Hepatocyte (in vitro differentiated cells): ENCODE results near the gene NKAP. TPM values are rescaled to one million over a fixed set of nuclear protein-coding genes. Genes with fewer than 3 reads are reported as not detected.

Experiments
- DNase-seq: peaks from one replicate; pipeline ENCODE4 v3.0.0-alpha.2; 2016; ENCODE audit warnings: low spot score
- H2AFZ ChIP-seq: fragments of 200-600 bp; sonication (generic); 2 replicates; pipeline ENCODE4 v1.6.0; 2016; ENCODE audit warnings: antibody characterized with exemption, mild to moderate bottlenecking
- H3K27ac ChIP-seq: fragments of 200-600 bp; sonication (generic); 2 replicates; pipeline ENCODE4 v1.5.1; 2016; ENCODE audit warnings: mild to moderate bottlenecking
- H3K27me3 ChIP-seq: fragments of 200-600 bp; sonication (generic); 2 replicates; pipeline ENCODE4 v1.6.1; 2016
- H3K36me3 ChIP-seq: fragments of 200-600 bp; sonication (generic); replicated peaks from 2 replicates; pipeline ENCODE4 v1.5.1; 2016; ENCODE audit warnings: low read depth; ENCODE audit not compliant: insufficient read depth
- H3K4me1 ChIP-seq: fragments of 200-600 bp; sonication (generic); 2 replicates; pipeline ENCODE4 v1.5.1; 2016; ENCODE audit warnings: mild to moderate bottlenecking, moderate library complexity; ENCODE audit not compliant: insufficient read depth
- H3K4me2 ChIP-seq: fragments of 200-600 bp; sonication (generic); 2 replicates; pipeline ENCODE4 v1.6.0; 2016
- H3K4me3 ChIP-seq: fragments of 200-600 bp; sonication (generic); 2 replicates; pipeline ENCODE4 v1.5.1; 2016; ENCODE audit warnings: mild to moderate bottlenecking
- H3K79me2 ChIP-seq: fragments of 200-600 bp; sonication (generic); 2 replicates; pipeline ENCODE4 v1.6.0; 2017; ENCODE audit warnings: mild to moderate bottlenecking
- H3K9me2 ChIP-seq: fragments of 200-600 bp; sonication (generic); replicated peaks from 2 replicates; pipeline ENCODE4 v1.6.0; 2017; ENCODE audit warnings: mild to moderate bottlenecking; ENCODE audit not compliant: insufficient read depth
- H3K9me3 ChIP-seq: fragments of 200-600 bp; sonication (generic); 2 replicates; pipeline ENCODE4 v1.5.1; 2016; ENCODE audit warnings: low read depth, mild to moderate bottlenecking
- H4K20me1 ChIP-seq: fragments of 200-600 bp; sonication (generic); 2 replicates; pipeline ENCODE4 v1.6.0; 2016; ENCODE audit warnings: mild to moderate bottlenecking; ENCODE audit not compliant: insufficient read depth, poor library complexity, severe bottlenecking
- EZH2 ChIP-seq: fragments of 200-600 bp; sonication (generic); IDR thresholded peaks from 2 replicates; pipeline ENCODE4 v1.6.1; 2016; ENCODE audit warnings: antibody characterized with exemption, mild to moderate bottlenecking, borderline replicate concordance
- EZH2phosphoT487 ChIP-seq: fragments of 200-600 bp; sonication (generic); IDR thresholded peaks from one replicate; pipeline ENCODE4 v1.6.1; 2018; ENCODE audit warnings: antibody characterized with exemption, mild to moderate bottlenecking, low read depth, moderate library complexity; ENCODE audit not compliant: unreplicated experiment, severe bottlenecking
- WGBS: methylation state at CpG from one replicate; pipeline ENCODE4 v1.1.6; 2016; ENCODE audit warnings: low lambda C conversion rate; ENCODE audit errors: missing lambda C conversion rate; 5-methylcytosine and 5-hydroxymethylcytosine counted together
- polyA plus RNA-seq: library from polyadenylated mRNA; unstranded; fragments of >200 nt; fragmentation: Nextera tagmentation; extraction: Ambion mirVana; gene quantifications from 2 replicates; pipeline ENCODE4 v1.2.1, GENCODE V29; 2016
- total RNA-seq: library from RNA; depleted of rRNA; stranded (reverse); fragments of >200 nt; gene quantifications from 2 replicates; pipeline ENCODE4 v1.2.3, GENCODE V29; 2014
- TF ChIP-seq, protein P1 (sequence below): fragments of 200-600 bp; sonication (generic); IDR thresholded peaks from 2 replicates; pipeline ENCODE4 v1.5.1; 2016; ENCODE audit warnings: antibody characterized with exemption, mild to moderate bottlenecking; ENCODE audit not compliant: poor library complexity

Gene NKAP
- total and polyA plus RNA-seq, 2 experiments from 2014 or later = 4.3 to 7.1 TPM

DNA sequence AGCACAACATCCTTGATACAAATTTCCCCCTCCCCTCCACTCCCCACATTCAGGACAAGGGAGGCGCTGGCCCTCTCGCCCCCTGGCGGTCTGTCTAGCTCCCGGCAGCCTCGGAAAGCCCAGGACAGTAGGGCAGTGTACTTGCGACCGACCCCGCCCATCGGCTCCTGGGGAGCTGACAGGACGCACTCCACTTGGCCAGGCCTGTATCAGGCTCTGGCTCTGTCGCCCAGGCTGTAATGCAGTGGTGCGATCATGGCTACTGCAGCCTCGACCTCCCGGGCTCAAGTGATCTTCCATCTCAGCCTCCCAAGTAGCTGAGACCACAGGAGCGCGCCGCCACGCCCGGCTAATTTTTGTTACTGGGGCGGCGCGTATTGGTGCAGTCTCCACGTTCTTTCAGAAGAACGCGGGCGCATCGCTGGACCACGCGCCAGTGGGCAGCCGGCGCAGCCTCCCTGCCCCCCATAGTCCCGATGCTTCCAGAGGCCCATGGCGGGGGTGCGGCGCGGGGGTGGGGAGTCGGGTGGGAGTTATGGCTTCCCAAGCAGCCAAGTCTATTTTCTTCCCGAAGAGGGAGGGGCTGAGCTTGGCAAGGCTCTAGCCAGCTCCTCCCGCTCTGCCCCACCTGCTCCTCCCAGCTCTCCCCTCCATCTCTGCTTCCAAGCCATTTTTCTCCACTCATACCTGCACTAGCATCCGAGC, 55.7 kb downstream of the NKAP start:
- no peaks in the 10 kb centered on the region for H3K9me3 ChIP-seq
- H3K4me1 ChIP-seq = no peaks in the 10 kb centered on the region
- H3K36me3 ChIP-seq = no peaks in the 10 kb centered on the region
- H3K4me2 ChIP-seq = peak overlapping the region; percentile 81
- no peaks in the 10 kb centered on the region for H3K27me3 ChIP-seq
- TF ChIP-seq EZH2 = no peak
- TF ChIP-seq, protein P1, sequence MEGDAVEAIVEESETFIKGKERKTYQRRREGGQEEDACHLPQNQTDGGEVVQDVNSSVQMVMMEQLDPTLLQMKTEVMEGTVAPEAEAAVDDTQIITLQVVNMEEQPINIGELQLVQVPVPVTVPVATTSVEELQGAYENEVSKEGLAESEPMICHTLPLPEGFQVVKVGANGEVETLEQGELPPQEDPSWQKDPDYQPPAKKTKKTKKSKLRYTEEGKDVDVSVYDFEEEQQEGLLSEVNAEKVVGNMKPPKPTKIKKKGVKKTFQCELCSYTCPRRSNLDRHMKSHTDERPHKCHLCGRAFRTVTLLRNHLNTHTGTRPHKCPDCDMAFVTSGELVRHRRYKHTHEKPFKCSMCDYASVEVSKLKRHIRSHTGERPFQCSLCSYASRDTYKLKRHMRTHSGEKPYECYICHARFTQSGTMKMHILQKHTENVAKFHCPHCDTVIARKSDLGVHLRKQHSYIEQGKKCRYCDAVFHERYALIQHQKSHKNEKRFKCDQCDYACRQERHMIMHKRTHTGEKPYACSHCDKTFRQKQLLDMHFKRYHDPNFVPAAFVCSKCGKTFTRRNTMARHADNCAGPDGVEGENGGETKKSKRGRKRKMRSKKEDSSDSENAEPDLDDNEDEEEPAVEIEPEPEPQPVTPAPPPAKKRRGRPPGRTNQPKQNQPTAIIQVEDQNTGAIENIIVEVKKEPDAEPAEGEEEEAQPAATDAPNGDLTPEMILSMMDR = peak; percentile 51
- 40% methylated on average over 34 of the region's 40 CpGs for WGBS
- peak overlapping the region; percentile 37 for H2AFZ ChIP-seq
- H3K79me2 ChIP-seq = no peaks in the 10 kb centered on the region
- H3K9me2 ChIP-seq = no peaks in the 10 kb centered on the region
- peak; percentile 78 for DNase-seq
- peak overlapping the region; percentile 22 for H3K4me3 ChIP-seq
- no peak overlapping the region for H3K27ac ChIP-seq
- H4K20me1 ChIP-seq = no peaks in the 10 kb centered on the region

DNA sequence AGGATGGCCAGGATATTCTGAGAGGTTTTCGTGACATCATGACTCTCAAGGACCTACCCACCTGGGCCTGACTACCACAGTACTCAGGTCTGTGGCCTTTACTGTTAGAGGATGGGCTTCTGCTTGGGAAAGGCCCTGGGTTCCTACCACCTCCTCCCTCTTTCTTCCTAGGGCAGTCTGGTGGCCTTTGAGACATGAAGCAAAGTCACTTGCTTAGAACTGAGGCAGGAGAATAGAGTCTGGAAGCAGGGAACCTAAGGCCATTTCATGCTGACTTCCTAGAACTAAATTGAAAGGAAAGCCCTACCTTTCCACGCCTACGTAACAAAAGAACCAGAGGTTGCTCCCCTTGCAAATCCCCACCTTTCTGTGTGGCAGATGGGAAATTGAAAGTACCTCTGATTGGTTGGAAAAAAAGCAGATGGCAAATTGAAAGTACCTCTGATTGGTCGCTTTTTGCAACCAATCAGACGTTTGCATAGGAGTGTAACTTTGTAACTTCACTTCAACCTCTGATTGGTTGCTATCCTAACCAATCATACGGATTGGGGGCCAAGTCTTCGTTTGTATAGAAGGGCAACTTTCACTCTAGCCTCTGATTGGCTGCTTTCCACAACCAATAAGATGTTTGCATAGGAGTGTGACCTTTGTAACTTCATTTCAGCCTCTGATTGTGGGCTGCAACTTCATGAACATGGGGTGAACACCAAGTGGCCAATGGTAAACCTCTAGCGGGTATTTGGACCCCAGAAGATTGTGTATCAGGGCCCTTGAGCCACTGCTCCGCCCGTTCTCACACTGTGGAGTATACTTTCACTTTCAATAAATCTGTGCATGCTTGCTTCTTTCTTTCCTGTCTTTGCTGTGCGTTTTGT, 57.8 kb downstream of the NKAP start:
- H3K36me3 ChIP-seq = no peaks in the 10 kb centered on the region
- no peak overlapping the region for H2AFZ ChIP-seq
- H3K27ac ChIP-seq = no peak overlapping the region
- no peaks in the 10 kb centered on the region for H3K9me2 ChIP-seq
- H3K4me3 ChIP-seq = no peak overlapping the region
- H3K4me1 ChIP-seq = no peaks in the 10 kb centered on the region
- 72% methylated on average over 11 of the region's 11 CpGs for WGBS
- no peaks in the 10 kb centered on the region for H3K9me3 ChIP-seq
- TF ChIP-seq, protein P1 = no peak
- TF ChIP-seq EZH2phosphoT487 (no peak), EZH2 (no peak)
- H4K20me1 ChIP-seq = no peaks in the 10 kb centered on the region
- no peak overlapping the region for H3K4me2 ChIP-seq
- no peak for DNase-seq
- no peaks in the 10 kb centered on the region for H3K27me3 ChIP-seq
- H3K79me2 ChIP-seq = no peaks in the 10 kb centered on the region

DNA sequence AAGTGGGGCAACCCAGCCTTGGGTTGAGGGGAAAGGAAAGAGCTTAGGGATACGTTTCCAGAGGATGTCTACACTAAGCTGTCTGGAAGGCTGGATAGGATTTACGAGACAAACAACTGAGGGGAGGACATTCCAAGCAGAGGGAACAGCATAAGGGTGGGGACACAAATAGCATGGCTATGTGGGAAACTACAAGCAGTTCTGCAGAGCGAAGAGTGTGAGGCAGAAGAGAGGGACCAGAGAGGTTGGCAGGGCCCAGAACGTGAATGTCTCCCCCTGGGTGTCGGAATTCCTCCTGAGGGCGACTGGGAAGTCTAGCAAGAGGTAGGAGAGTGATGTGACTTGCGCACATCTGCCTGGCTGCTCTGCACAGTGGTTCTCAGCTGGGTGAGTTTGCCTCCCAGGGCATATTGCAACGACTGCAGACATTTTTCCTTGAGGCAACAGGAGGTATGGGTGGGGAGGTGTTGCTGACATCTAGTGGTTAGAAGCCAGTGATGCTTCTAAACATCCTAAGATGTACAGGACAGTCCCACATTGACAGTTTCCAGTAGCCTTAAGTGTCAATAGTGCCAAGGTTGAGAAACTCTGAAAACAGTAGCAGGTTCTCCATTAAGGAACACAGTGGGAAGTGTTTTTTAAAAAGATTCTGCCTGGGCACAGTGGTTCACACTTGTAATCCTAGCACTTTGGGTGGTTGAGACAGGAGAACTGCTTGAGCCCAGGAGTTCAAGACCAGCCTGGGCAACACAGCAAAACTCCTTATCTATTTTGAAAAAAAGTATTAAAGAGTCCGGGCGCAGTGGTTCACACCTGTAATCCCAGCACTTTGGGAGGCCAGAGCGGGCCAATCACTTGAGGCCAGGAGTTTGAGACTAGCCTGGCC, 62.8 kb downstream of the NKAP start:
- Histone ChIP-seq H3K4me3 (no peak overlapping the region), H3K4me2 (no peak overlapping the region), H4K20me1 (no peaks in the 10 kb centered on the region), H3K27ac (no peak overlapping the region), H3K9me3 (no peaks in the 10 kb centered on the region), H3K9me2 (no peaks in the 10 kb centered on the region), H3K36me3 (no peaks in the 10 kb centered on the region), H2AFZ (no peak overlapping the region), H3K27me3 (no peaks in the 10 kb centered on the region), H3K79me2 (no peaks in the 10 kb centered on the region), H3K4me1 (no peaks in the 10 kb centered on the region)
- peak; percentile 57 for DNase-seq
- TF ChIP-seq EZH2phosphoT487 = no peak
- TF ChIP-seq, protein P1 = peak; percentile 54
- WGBS = 68% methylated on average over 11 of the region's 11 CpGs
